Fibroblast of upper back skin (primary cell): Measurements from ENCODE around the gene TSHR.

ENCODE experiments used
- DNase-seq: peaks from one replicate; pipeline ENCODE4 v3.0.0-alpha.2; 2013

Gene TSHR

DNA sequence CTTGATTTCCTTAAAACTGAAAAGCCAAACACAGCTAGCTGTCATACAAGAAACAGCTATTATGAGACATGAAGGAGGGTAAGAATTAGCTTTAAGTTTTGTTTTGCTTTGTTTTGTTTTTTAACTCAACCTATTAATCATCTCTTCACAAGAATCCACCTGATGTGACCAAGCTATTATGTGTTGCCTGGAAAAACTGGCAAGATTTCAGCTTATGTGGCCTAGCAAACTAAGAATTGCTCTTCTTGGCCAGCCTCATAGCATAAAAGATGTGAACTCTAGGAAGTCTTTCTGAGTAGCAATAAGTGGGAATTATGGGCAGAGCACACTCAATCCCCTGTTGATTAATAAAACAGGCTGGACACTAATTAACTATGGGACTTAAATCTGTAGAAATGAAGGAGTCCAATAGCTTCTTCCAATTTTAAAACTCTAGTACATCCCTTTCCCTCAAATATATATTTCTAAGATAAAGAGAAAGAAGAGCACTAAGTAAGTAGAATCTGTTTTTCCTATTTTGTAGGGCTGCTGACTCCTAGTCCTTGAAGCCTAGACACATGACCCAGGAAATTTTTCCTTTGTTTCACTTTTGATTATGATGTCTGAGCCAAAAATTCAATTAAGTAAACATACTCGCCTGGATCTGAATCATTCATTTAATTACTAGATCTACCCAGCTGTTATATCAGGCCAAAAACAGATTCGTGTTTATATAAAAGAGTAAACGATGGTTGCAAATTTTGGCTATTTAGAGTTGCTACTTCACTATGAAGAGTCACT is 189.6 kb downstream of the TSHR start:
- DNase-seq = no peak

GRCh38 chr14:81147140-81147897 is 191.9 kb downstream of the TSHR start:
- no peak for DNase-seq

DNA sequence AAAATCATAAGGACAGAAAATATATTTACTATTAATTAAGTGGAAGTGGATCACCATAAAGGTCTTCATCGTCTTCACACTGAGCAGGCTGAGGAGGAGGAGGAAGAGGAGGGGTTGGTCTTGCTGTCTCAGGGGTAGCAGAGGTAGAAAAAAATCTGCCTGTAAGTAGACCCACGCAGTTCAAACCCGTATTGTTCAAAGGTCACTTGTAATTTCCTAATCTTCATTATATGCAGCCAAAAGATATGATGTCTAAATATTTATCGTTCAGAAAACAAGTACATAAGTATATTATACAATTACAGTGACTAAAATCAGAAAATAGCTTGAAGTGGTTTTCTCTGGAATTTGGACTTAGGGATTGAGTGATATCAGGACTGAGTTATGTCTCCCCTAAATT is 193.2 kb downstream of the TSHR start:
- no peak for DNase-seq

- no peak for DNase-seq
These were observed 197.8 kb downstream of the TSHR start for GRCh38 chr14:81153187-81153586.

DNA sequence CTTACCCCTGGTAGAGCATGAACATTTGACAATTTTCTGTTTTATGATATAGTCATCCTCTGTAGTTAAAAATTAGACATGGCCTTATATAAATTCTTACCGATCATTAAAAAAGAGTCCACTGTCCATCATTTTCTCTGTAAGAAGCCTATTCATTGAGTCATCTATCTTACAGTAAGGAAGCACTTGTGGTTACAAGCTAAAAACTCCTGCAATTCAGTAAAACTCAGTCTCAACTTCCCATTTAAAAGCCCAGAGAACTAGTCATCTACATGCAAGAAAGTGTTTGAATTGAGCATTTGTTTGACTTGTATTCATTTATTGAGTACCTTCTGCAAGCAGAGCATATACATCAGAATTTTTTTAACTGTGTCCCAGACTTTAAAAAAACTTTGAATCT is 202.0 kb downstream of the TSHR start:
- DNase-seq = peak; percentile 53

- DNase-seq = no peak
These were observed 205.7 kb downstream of the TSHR start for GRCh38 chr14:81161088-81161487.

GRCh38 chr14:81161749-81162148 is 206.3 kb downstream of the TSHR start:
- DNase-seq = no peak

- peak; percentile 5 for DNase-seq
These were observed 207.5 kb downstream of the TSHR start for GRCh38 chr14:81162941-81163340.

- peak; percentile 71 for DNase-seq
These were observed 208.8 kb downstream of the TSHR start for GRCh38 chr14:81164167-81164774.

DNA sequence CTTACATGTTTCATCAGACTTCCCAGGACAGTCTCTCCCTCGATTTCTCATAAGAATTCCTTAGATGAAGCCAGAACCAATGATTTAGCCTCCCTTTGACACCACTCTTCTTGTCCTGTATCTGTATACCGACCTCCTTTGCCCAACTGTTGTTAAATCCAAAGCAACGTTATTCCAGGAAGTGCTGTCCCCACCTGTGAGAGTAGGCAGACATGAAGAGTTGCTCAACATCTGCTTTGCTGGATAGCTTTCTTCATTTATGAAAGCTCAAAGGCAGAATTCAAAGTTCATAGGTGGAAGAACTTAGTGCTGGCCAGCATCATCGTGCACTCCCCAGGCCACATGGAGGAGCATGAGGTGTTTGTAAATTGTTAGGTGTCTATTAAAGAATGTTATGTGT is 209.8 kb downstream of the TSHR start:
- DNase-seq = no peak

- no peak for DNase-seq
These were observed 210.7 kb downstream of the TSHR start for GRCh38 chr14:81166121-81166520.

DNA sequence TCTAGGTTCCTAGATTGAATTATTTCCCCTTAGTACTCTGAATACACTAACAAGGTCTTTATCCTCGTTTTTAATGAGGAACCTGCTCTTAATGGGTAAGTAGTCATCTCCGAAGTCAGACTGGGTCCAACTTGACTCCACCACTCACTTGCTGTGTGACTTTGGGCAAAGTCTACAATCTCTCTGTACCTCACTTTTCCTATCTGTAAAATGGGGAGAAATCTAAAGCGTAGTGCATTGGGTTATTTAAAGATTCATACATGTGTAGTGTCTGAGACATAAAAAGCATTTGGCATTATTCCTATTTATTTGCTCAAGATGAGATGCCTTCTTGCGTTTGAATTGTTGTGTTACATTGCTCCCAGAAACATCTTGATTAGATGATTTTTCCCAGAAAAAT is 213.8 kb downstream of the TSHR start:
- no peak for DNase-seq

GRCh38 chr14:81169711-81170103 is 214.3 kb downstream of the TSHR start:
- peak; percentile 13 for DNase-seq

DNA sequence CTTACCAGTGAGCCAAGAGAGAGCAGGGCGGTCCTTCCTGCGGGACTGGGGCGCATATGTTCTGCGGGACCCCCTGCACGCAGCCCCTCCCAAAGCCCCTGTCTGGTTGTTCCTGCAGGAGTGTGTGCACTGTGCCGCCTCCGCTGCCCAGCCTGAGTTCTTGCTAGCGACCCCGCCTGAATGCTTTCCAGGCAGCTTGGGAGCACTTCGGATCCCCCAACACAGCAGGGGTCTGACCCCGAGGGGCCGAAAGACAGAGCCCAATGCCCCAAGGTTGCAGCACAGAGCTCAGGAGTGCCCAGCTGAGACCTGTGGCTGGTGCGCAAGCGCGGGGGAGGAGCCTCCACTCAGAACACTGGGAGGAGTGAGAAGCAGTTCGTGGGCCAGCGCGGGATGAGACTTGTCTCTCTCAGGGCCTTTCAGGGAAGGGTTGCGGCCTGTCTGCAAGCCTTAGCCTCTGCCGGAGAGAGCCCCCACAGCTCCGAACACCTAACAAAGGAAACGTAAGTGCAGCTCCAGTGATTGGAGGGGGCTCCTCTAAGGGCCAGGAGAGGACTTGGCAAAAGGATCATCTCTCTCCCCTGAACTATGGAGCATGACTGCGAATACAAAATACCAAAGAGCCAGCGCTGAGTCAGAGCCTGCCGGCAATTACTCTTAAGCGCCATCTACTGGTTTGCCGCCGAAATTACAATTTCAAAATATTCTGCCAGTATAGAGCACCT is 214.8 kb downstream of the TSHR start:
- DNase-seq = peak; percentile 86

- DNase-seq = no peak
These were observed 215.4 kb downstream of the TSHR start for GRCh38 chr14:81170829-81171195.

- peak; percentile 2 for DNase-seq
These were observed 216.9 kb downstream of the TSHR start for GRCh38 chr14:81172353-81172752.

DNA sequence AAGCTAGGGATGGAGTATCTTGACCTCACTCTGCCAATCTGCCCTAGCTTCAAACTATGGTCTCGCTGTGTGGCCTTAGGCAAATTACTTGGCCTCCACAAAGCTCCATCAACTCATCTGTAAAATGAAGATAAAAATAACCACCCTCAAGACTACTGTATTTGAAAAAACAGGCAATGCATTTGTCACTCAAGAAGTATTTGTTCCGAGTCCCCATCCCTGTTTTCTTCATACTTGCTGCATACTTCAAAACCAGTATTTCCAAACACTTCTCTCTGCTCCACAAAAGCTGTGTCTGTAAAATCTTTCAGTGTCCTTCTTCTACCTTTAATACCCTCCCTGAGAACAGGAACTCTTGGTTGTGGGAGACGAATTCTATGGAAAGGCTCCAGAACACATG is 217.5 kb downstream of the TSHR start:
- DNase-seq = peak; percentile 6

GRCh38 chr14:81176241-81176640 is 220.8 kb downstream of the TSHR start:
- no peak for DNase-seq

DNA sequence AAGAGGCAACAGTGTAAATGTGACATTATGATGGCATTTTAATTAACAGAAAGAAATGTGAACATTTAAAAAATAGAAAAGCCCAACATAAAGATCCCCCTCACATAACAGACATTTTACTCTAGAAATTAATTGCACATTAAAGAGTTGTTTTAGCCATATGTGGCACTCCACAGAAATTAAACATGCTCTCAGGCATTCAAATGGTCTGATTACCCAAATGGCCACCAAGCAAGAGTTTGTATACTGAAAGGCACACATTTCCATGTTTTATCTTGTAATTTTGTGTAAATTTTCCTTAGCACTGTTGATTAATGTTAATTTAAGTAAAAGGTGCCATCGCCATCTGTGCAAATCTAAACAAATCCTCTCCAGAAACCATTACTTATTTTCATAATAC is 221.8 kb downstream of the TSHR start:
- DNase-seq = no peak

DNA sequence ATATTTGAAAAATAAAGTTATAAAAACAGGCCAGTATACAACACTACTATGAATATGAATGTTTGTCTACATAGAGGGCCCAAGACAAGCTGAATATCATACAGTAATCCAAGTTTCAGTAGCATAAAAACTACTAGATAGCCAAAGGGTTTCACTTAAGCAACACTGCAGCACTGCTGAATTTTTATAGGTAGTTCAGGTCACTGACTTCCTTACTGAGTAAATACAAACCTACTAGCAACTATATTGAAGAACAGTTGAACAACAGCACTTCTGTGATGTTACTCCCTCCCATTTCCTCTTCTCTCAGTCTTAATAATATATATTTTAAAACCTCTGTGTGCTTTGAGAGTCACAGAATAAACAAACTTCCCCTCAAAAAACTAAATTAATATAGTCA is 222.6 kb downstream of the TSHR start:
- no peak for DNase-seq

- no peak for DNase-seq
These were observed 224.2 kb downstream of the TSHR start for GRCh38 chr14:81179631-81180030.

DNA sequence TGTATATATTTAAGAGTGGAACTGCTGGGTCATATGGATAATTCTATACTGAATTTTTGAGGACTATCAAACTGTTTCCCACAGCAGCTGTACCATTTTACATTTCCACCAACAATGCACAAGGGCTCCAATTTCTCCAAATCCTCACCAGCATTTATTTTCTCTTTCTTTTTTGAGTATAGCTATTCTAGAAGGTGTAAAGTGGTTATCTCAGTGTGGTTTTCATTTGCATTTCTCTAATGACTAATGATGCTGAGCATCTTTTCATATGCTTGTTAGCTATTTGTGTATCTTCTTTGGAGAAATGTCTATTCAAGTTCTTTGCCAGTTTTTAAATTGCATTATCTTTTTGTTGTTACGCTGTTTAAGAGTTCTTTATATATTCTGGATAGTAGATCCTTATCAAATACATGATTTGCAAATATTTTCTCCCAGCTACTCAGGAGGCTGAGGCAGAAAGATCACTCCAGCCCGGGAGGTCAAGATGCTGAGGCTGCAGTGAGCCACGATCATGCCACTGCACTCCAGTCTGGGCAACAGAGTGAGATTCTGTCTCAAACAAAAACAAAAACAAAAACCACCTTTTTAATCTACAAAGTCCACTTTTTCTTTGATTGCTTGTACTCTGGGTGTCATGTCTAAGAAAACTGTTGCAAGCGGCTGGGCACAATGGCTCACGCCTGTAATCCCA is 232.6 kb downstream of the TSHR start:
- no peak for DNase-seq

- no peak for DNase-seq
These were observed 237.2 kb downstream of the TSHR start for GRCh38 chr14:81192594-81192993.
